Uterus (tissue), 4 donors: Measurements from ENCODE around the gene EVA1C. TPM values are rescaled to one million over a fixed set of nuclear protein-coding genes. Genes with fewer than 3 reads are reported as not detected.
"Not testable (repeated sequence)": the region's sequence is repeated elsewhere in the genome, so short reads cannot be mapped to it uniquely, and the experiment has no call there.

Experiments
- DNase-seq, 2 donors: peaks; one replicate each; pipeline ENCODE4 v3.0.0-alpha.2; 2019 to 2020
- H3K27ac ChIP-seq, 2 donors: fragments of 200-600 bp; sonication (generic); 1 replicate in 1 of 2; 2 replicates in 1 of 2; pipeline ENCODE4 v1.5.1; 2016 to 2018
- H3K27me3 ChIP-seq, 2 donors: fragments of 200-600 bp; sonication (generic); one replicate each; pipeline ENCODE4 v1.5.1; 2018 to 2019; ENCODE audit warnings: control low read depth in 1 of 2
- H3K36me3 ChIP-seq, 2 donors: fragments of 200-600 bp; sonication (generic); one replicate each; pipeline ENCODE4 v1.5.1; 2019; ENCODE audit warnings: control low read depth in 1 of 2
- H3K4me1 ChIP-seq, 2 donors: fragments of 200-600 bp; sonication (generic); one replicate each; pipeline ENCODE4 v1.5.1; 2018 to 2019; ENCODE audit warnings: control low read depth in 1 of 2
- H3K4me3 ChIP-seq, 2 donors: fragments of 200-600 bp; sonication (generic); 1 replicate in 1 of 2; 2 replicates in 1 of 2; pipeline ENCODE4 v1.5.1; 2018 to 2019; ENCODE audit warnings: mild to moderate bottlenecking in 1 of 2
- H3K9me3 ChIP-seq, 2 donors: fragments of 200-600 bp; sonication (generic); one replicate each; pipeline ENCODE4 v1.5.1; 2019; ENCODE audit warnings: control low read depth in 1 of 2
- POLR2A ChIP-seq, 2 donors: fragments of 450-650 bp; IDR thresholded peaks; one replicate each; pipeline ENCODE4 v1.6.1; 2016; ENCODE audit warnings: antibody characterized with exemption in 2 of 2, mild to moderate bottlenecking in 1 of 2, moderate library complexity in 1 of 2
- intact Hi-C: fragments of 100-400 bp; cut with DNase I; formaldehyde crosslinking; loops from one replicate; pipeline ENCODE4 v1.15.1; 2023; ENCODE audit warnings: low total_unique reads
- total RNA-seq, 4 donors: library from RNA; depleted of rRNA in 3 of 4; stranded (reverse); fragments of >200 nt in 3 of 4; gene quantifications; one replicate each; pipeline versions ENCODE4 v1.1.0 to v1.2.4, GENCODE V29; 2014 to 2023
- TF ChIP-seq, protein P1 (sequence below), 4 experiments: fragments of 200-600 bp in 2 of 4; fragments of 450-650 bp in 2 of 4; sonication (generic) in 2 of 4; IDR thresholded peaks; one replicate each; pipeline ENCODE4 v1.5.1; 2016 to 2019; ENCODE audit warnings: antibody characterized with exemption in 4 of 4, mild to moderate bottlenecking in 2 of 4, moderate library complexity in 1 of 4
- donor health status: DM: yes; HTN: yes; CAD: no.

EVA1C gene
- total RNA-seq, 4 donors from 2014 or later, result 8.3 to 105 (median 48.7) TPM

GRCh38 chr21:32508558-32508957 lies 96.1 kb downstream of the EVA1C start:
- Histone ChIP-seq H3K27me3 (no peaks in the 10 kb centered on the region), H3K27ac (no peak overlapping the region), H3K36me3 (peaks cover 0 to 2% of the 10 kb centered on the region in 2 donors), H3K9me3 (no peaks in the 10 kb centered on the region), H3K4me3 (no peak overlapping the region), H3K4me1 (no peaks in the 10 kb centered on the region)
- no peak for DNase-seq
- TF ChIP-seq, protein P1, sequence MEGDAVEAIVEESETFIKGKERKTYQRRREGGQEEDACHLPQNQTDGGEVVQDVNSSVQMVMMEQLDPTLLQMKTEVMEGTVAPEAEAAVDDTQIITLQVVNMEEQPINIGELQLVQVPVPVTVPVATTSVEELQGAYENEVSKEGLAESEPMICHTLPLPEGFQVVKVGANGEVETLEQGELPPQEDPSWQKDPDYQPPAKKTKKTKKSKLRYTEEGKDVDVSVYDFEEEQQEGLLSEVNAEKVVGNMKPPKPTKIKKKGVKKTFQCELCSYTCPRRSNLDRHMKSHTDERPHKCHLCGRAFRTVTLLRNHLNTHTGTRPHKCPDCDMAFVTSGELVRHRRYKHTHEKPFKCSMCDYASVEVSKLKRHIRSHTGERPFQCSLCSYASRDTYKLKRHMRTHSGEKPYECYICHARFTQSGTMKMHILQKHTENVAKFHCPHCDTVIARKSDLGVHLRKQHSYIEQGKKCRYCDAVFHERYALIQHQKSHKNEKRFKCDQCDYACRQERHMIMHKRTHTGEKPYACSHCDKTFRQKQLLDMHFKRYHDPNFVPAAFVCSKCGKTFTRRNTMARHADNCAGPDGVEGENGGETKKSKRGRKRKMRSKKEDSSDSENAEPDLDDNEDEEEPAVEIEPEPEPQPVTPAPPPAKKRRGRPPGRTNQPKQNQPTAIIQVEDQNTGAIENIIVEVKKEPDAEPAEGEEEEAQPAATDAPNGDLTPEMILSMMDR (IDR thresholded peaks at IDR 0.05), result no peak
- no peak for TF ChIP-seq POLR2A (IDR thresholded peaks at IDR 0.05)
- intact Hi-C loops, result no loop called here

DNA sequence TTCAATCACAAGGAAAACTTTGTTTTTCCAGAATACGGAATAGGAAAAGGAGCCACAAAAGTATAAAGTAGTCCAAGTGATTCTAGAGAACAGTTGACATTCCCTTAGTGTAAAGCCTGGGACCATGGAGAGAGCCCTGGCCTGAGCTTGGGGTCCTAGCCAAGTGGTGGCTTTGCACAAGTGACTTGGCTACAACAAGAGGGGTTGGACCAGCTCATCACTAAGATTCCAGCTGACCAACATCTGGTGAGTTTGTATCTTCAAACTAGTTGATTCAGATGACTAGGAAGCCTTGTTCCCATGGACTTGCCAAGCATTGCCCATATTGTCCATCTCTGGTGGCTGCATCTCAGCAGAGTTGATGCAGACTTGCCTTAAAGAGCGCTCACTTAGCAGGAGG lies 96.5 kb downstream of the EVA1C start:
- H3K4me3 ChIP-seq, H3K4me1 ChIP-seq, H3K9me3 ChIP-seq, intact Hi-C loops, H3K36me3 ChIP-seq, DNase-seq, H3K27me3 ChIP-seq, H3K27ac ChIP-seq: not testable (repeated sequence)

GRCh38 chr21:32514275-32515055 lies 102.0 kb downstream of the EVA1C start:
- TF ChIP-seq POLR2A (IDR thresholded peaks at IDR 0.05), result no peak
- TF ChIP-seq, protein P1 (IDR thresholded peaks at IDR 0.05), result no peak
- H3K27me3 ChIP-seq, result no peaks in the 10 kb centered on the region
- intact Hi-C loops, result no loop called here
- no peaks in the 10 kb centered on the region for H3K36me3 ChIP-seq
- DNase-seq, result no peak
- no peak overlapping the region for H3K27ac ChIP-seq
- no peak overlapping the region for H3K4me3 ChIP-seq
- H3K9me3 ChIP-seq, result no peaks in the 10 kb centered on the region
- no peaks in the 10 kb centered on the region for H3K4me1 ChIP-seq

- DNase-seq, result no peak
- no peaks in the 10 kb centered on the region for H3K4me1 ChIP-seq
- H3K27me3 ChIP-seq, result no peaks in the 10 kb centered on the region
- intact Hi-C loops, result no loop called here
- H3K27ac ChIP-seq, result peak overlapping the region in 1 of 2 donors; percentile 3
- TF ChIP-seq, protein P1 (IDR thresholded peaks at IDR 0.05), result no peak
- TF ChIP-seq POLR2A (IDR thresholded peaks at IDR 0.05), result no peak
- H3K36me3 ChIP-seq, result no peaks in the 10 kb centered on the region
- H3K4me3 ChIP-seq, result no peak overlapping the region
- H3K9me3 ChIP-seq, result no peaks in the 10 kb centered on the region
These were observed 103.4 kb downstream of the EVA1C start for GRCh38 chr21:32515874-32516273.

DNA sequence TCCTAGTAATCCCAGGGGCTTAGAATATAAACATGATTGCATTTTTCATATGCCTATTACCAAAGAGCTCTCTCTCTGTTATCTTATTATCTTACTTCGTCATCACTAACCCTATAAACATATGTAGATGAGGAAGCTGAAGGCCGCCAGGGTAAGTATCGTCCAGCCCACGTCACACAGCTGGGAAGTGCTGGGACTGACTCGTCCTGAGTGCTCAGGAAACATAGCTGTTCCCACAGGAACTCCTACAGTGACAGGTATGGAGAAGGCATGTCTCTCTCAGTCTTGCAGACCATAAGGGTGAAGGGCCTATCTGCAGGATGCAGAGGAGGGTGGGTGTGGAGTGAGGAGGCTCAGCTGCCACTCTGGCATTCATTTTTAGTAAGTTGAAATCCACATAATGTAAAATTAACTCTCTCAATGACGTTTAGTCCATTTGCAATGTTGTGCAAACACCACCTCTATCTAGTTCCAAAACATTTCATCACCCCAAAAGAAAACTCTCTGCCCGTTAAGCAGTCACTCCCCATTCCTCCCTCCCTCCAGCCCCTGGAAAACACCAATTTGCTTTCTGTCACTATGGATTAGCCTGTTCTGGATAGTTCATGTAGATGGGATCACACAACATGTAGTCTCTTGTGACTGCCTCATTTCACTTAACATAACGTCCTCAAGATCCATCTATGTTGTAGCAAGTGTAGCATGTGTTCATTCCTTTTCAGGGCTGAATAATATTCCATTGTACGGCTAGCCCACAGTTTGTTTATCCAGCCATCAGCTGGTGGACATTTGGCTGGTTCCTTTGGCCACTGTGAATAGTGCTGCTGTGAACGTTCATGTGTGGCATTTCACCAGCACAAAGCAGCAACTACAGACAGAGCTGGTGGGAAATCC lies 104.5 kb downstream of the EVA1C start:
- Histone ChIP-seq H3K27me3 (no peaks in the 10 kb centered on the region), H3K4me3 (no peak overlapping the region), H3K36me3 (no peaks in the 10 kb centered on the region), H3K27ac (peak overlapping the region in 1 of 2 donors; percentile 46), H3K4me1 (peaks cover 0 to 2% of the 10 kb centered on the region in 2 donors), H3K9me3 (no peaks in the 10 kb centered on the region)
- TF ChIP-seq POLR2A (IDR thresholded peaks at IDR 0.05), result no peak
- TF ChIP-seq, protein P1 (IDR thresholded peaks at IDR 0.05), result no peak
- intact Hi-C loops, result no loop called here
- peak in 1 of 2 donors; percentile 41 for DNase-seq
